ENCODE data around the gene CARD10.

GRCh38 chr22:37555029-37555428 lies 35.8 kb upstream of the CARD10 start:
- TF ChIP-seq FOXK2 (IDR thresholded peaks at IDR 0.05) (no peak), BHLHE40 (IDR thresholded peaks at IDR 0.05; ENCODE audit: borderline replicate concordance) (no peak)
